GM13977 (cell line): ENCODE results near the gene ELOVL6.
"Not testable (repeated sequence)": the region's sequence is repeated elsewhere in the genome, so short reads cannot be mapped to it uniquely, and the experiment has no call there.

ENCODE experiments used
- DNase-seq: peaks from one replicate; pipeline ENCODE4 v3.0.0; 2012; ENCODE audit warnings: low spot score
- CTCF ChIP-seq: IDR thresholded peaks from 2 replicates; pipeline ENCODE4 v1.5.1; 2012; ENCODE audit warnings: mild to moderate bottlenecking, control low read depth; ENCODE audit not compliant: insufficient read depth; ENCODE audit errors: extremely low read depth, missing control alignments
- in situ Hi-C: fragments of 300-500 bp; cut with MboI; formaldehyde crosslinking; loops from one replicate; pipeline ENCODE4 v1.12.0; 2022; ENCODE audit warnings: low sequenced_read_pairs, low pct_unique_long_range_greater_than_20kb, mixed read lengths, inconsistent platforms; ENCODE audit not compliant: unreplicated experiment

The ELOVL6 gene

GRCh38 chr4:110198049-110198434 lies 373 bp downstream of the ELOVL6 start:
- no peak for TF ChIP-seq CTCF
- in situ Hi-C loops: no loop called here
- DNase-seq: no peak

- no peak for TF ChIP-seq CTCF
- in situ Hi-C loops: no loop called here
- DNase-seq: peak; percentile 66
Measured at GRCh38 chr4:110197529-110198042, 829 bp downstream of the ELOVL6 start.

GRCh38 chr4:110196871-110197528 lies 1.4 kb downstream of the ELOVL6 start:
- in situ Hi-C loops: no loop called here
- no peak for TF ChIP-seq CTCF
- DNase-seq: peak; percentile 67

- TF ChIP-seq CTCF: no peak
- in situ Hi-C loops: no loop called here
- peak; percentile 62 for DNase-seq
Measured at GRCh38 chr4:110196206-110196870, 2.1 kb downstream of the ELOVL6 start.

GRCh38 chr4:110195561-110196205 lies 2.7 kb downstream of the ELOVL6 start:
- peak; percentile 34 for DNase-seq
- in situ Hi-C loops: no loop called here
- TF ChIP-seq CTCF: no peak

GRCh38 chr4:110193822-110194761 lies 4.3 kb downstream of the ELOVL6 start:
- peak; percentile 83 for DNase-seq
- in situ Hi-C loops: no loop called here
- TF ChIP-seq CTCF: no peak

GRCh38 chr4:110193287-110193686 lies 5.1 kb downstream of the ELOVL6 start:
- in situ Hi-C loops, DNase-seq: not testable (repeated sequence)
